ENCODE data around the gene KLHL29.

KLHL29 gene

GRCh38 chr2:23618794-23619530 is 234.0 kb downstream of the KLHL29 start:
- Histone ChIP-seq H3K4me1 (no peaks in the 10 kb centered on the region), H3K27me3 (ENCODE audit: low read depth) (no peaks in the 10 kb centered on the region), H3K4me3 (no peak overlapping the region), H3K9me3 (no peaks in the 10 kb centered on the region), H3K36me3 (replicated peaks) (no peaks in the 10 kb centered on the region)
- DNase-seq (ENCODE audit: low spot score in 2 of 2), result no peak
- in situ Hi-C loops (cut with MboI; ENCODE audit: low sequenced_read_pairs), result no loop called here

DNA sequence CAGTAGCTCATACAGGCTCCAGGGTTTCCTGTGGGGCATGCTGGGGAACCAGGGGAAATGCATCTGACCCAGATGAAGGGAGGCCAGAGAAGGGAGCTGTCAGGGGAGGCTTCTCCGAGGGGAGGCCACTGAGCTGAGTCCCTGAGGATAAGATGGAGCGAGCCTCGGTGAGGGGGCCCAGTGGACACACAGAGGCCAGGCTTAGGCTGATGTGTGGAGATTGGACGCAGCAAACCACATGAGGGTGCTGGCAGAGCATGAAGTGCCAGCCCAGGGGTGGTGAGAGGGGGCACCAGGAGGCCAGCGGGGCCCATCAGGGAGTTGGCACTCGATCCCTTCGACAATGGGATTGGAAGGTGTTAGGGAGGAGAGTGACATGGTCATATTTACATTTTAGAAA is 235.0 kb downstream of the KLHL29 start:
- in situ Hi-C loops (cut with MboI; ENCODE audit: low sequenced_read_pairs), result no loop called here
- Histone ChIP-seq H3K9me3 (peaks cover 5% of the 10 kb centered on the region; the same call in 1 of the 2 replicates), H3K27me3 (ENCODE audit: low read depth) (no peaks in the 10 kb centered on the region)

DNA sequence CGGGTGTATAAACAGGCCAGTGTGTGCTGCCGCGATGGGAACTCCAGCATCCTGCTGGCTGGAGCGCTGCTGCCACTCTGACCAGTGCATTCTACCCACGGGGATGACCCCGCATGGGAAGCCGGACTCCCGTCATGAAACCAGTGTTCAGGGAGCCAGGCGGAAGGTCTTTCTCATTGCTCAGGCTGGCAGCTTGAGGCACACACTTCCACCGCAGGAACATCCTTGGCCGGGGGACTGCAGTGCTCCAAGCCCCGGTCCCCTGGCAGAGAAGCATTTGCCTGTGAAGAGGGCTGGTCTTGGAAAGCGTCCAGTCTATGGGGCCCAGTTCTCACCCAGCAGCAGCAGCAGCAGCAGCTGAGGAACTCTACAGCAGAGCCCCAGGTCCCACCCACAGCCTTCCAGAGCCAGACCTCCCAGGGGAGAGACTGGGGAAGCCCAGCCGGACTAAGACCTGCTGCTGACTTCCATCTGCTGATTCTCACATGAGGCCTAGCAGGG is 235.9 kb downstream of the KLHL29 start:
- Histone ChIP-seq H3K27me3 (ENCODE audit: low read depth) (no peaks in the 10 kb centered on the region), H3K36me3 (replicated peaks) (no peaks in the 10 kb centered on the region), H3K9me3 (peaks cover 5% of the 10 kb centered on the region; the same call in 1 of the 2 replicates), H3K4me1 (no peaks in the 10 kb centered on the region), H3K4me3 (no peak overlapping the region)
- DNase-seq (ENCODE audit: low spot score in 2 of 2), result no peak
- in situ Hi-C loops (cut with MboI; ENCODE audit: low sequenced_read_pairs), result no loop called here

More for the DNA sequence above, 235.0 kb downstream of the KLHL29 start:
- Histone ChIP-seq H3K4me3 (no peak overlapping the region), H3K4me1 (no peaks in the 10 kb centered on the region), H3K36me3 (replicated peaks) (no peaks in the 10 kb centered on the region)
- no peak for DNase-seq (ENCODE audit: low spot score in 2 of 2)

DNA sequence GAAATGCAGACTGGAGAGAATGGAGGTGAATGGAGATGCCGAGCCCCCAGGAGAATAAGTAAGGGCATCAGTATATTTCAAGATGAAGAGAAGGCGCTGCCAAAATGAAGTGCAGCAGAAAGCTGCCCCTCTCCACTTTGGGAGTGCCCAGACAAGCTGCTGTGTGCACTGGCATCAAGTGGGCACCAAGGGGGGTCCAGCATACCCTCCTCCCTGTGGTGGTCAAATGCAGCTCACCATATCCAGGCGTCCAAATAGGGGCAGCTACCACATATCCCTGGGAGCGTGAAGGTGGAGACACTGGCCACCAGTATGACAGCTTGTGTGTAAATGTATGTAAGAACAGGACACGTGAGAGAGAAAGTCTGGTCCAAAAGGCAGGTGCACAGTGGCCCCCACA is 236.6 kb downstream of the KLHL29 start:
- Histone ChIP-seq H3K27me3 (ENCODE audit: low read depth) (no peaks in the 10 kb centered on the region), H3K4me1 (no peaks in the 10 kb centered on the region), H3K4me3 (no peak overlapping the region), H3K36me3 (replicated peaks) (no peaks in the 10 kb centered on the region), H3K9me3 (peaks cover 5% of the 10 kb centered on the region; the same call in 1 of the 2 replicates)
- in situ Hi-C loops (cut with MboI; ENCODE audit: low sequenced_read_pairs), result no loop called here
- DNase-seq (ENCODE audit: low spot score in 2 of 2), result no peak

DNA sequence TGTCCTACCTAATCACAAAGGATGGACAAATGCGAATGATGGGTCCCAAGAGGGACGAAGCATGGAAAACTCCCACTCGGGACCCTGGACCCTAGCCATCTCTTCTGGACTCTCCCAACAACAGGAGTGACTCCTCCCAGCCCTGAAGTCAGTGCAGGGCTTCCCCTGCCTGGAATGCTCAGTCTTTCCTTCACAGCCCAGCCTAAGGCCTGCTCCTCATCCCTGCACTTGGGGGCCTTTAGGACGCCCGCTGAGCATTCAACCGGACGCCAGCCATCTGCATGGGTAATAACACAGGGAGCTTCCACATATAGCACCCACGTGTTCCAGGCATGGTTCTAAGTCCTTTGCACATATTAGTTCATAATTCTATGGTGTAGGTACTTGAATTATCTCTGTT is 237.5 kb downstream of the KLHL29 start:
- no peaks in the 10 kb centered on the region for H3K27me3 ChIP-seq (ENCODE audit: low read depth)

DNA sequence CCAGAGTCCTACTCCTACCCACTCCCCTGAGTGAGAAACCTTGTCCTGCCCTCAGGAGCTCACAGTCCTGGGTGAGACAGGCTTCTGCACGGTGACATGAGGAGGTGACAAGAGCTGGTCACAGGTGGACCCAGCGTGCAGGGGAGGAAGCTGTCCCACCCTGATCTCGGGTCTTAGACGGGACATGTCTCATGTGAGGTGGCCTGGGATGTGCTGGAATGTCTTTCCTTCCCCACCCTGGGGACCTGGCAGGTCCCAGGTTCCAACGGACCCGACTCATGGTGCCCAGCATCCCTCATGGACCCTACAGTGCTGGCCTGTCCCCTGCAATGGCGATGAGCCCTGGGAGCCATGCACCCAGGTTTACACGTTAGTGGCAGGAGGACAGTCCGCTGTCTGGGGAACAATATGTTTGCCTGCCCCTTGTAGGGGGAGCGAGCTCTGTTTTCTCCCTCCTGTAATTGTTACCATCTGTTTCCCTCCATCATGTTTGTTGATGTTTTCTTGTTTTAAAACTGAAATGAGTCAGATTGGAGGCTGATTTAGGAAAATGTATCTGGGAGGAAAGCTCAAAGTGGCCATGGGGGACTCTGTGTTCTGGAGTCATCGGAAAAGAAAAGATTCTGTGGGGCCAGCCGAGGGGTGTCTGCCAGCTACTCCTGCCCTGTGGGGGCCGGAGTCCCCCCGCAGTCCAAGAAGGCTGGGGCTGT is 238.1 kb downstream of the KLHL29 start:
- no peaks in the 10 kb centered on the region for H3K27me3 ChIP-seq (ENCODE audit: low read depth)
- in situ Hi-C loops (cut with MboI; ENCODE audit: low sequenced_read_pairs), result no loop called here
- no peaks in the 10 kb centered on the region for H3K36me3 ChIP-seq (replicated peaks)
- DNase-seq (ENCODE audit: low spot score in 2 of 2), result no peak
- H3K4me3 ChIP-seq, result no peak overlapping the region
- peaks cover 5% of the 10 kb centered on the region; the same call in 1 of the 2 replicates for H3K9me3 ChIP-seq
- H3K4me1 ChIP-seq, result no peaks in the 10 kb centered on the region

More for the DNA sequence above, 237.5 kb downstream of the KLHL29 start:
- Histone ChIP-seq H3K36me3 (replicated peaks) (no peaks in the 10 kb centered on the region), H3K9me3 (peaks cover 5% of the 10 kb centered on the region; the same call in 1 of the 2 replicates), H3K4me3 (no peak overlapping the region), H3K4me1 (no peaks in the 10 kb centered on the region)
- in situ Hi-C loops (cut with MboI; ENCODE audit: low sequenced_read_pairs), result no loop called here
- no peak for DNase-seq (ENCODE audit: low spot score in 2 of 2)

- Histone ChIP-seq H3K36me3 (replicated peaks) (no peaks in the 10 kb centered on the region), H3K4me1 (no peaks in the 10 kb centered on the region), H3K9me3 (peaks cover 5% of the 10 kb centered on the region; the same call in 1 of the 2 replicates), H3K27me3 (ENCODE audit: low read depth) (no peaks in the 10 kb centered on the region), H3K4me3 (no peak overlapping the region)
- DNase-seq (ENCODE audit: low spot score in 2 of 2), result peak in 1 of 2 experiments; percentile 52
- in situ Hi-C loops (cut with MboI; ENCODE audit: low sequenced_read_pairs), result no loop called here
Observed at GRCh38 chr2:23624378-23624777, 239.4 kb downstream of the KLHL29 start.

- Histone ChIP-seq H3K4me3 (no peak overlapping the region), H3K36me3 (replicated peaks) (no peaks in the 10 kb centered on the region), H3K27me3 (ENCODE audit: low read depth) (no peaks in the 10 kb centered on the region), H3K4me1 (no peaks in the 10 kb centered on the region), H3K9me3 (peaks cover 5% of the 10 kb centered on the region; the same call in 1 of the 2 replicates)
- in situ Hi-C loops (cut with MboI; ENCODE audit: low sequenced_read_pairs), result no loop called here
- DNase-seq (ENCODE audit: low spot score in 2 of 2), result no peak
Observed at GRCh38 chr2:23624915-23625314, 239.9 kb downstream of the KLHL29 start.

DNA sequence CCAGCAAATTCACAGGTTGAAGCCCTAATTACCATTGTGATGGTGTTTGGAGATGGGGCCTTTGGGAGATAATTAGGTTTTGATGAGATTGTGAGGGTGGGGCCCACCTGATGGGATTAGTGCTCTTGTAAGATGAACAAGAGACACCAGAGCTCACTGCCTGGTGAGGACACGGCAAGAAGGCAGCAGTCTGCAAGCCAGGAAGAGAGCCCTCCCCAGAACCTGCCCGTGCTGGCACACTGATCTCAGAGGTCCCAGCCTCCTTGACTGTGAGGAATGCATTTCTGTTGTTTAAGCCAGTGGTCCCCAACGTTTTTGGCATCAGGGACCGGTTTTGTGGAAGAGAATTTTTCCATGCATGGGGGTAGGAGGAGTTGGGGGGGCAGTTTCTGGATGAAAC is 240.7 kb downstream of the KLHL29 start:
- Histone ChIP-seq H3K36me3 (replicated peaks) (no peaks in the 10 kb centered on the region), H3K9me3 (peaks cover 5% of the 10 kb centered on the region; the same call in 1 of the 2 replicates), H3K4me3 (no peak overlapping the region), H3K27me3 (ENCODE audit: low read depth) (no peaks in the 10 kb centered on the region), H3K4me1 (no peaks in the 10 kb centered on the region)
- DNase-seq (ENCODE audit: low spot score in 2 of 2), result no peak
- in situ Hi-C loops (cut with MboI; ENCODE audit: low sequenced_read_pairs), result no loop called here

GRCh38 chr2:23626701-23627230 is 241.8 kb downstream of the KLHL29 start:
- no peaks in the 10 kb centered on the region for H3K4me1 ChIP-seq
- in situ Hi-C loops (cut with MboI; ENCODE audit: low sequenced_read_pairs), result no loop called here
- H3K36me3 ChIP-seq (replicated peaks), result no peaks in the 10 kb centered on the region
- no peak for DNase-seq (ENCODE audit: low spot score in 2 of 2)
- peaks cover 5% of the 10 kb centered on the region; the same call in 1 of the 2 replicates for H3K9me3 ChIP-seq
- H3K27me3 ChIP-seq (ENCODE audit: low read depth), result no peaks in the 10 kb centered on the region
- H3K4me3 ChIP-seq, result no peak overlapping the region

GRCh38 chr2:23627236-23628009 is 242.4 kb downstream of the KLHL29 start:
- peaks cover 5% of the 10 kb centered on the region; the same call in 1 of the 2 replicates for H3K9me3 ChIP-seq
- H3K4me3 ChIP-seq, result no peak overlapping the region
- no peak for DNase-seq (ENCODE audit: low spot score in 2 of 2)
- in situ Hi-C loops (cut with MboI; ENCODE audit: low sequenced_read_pairs), result no loop called here
- no peaks in the 10 kb centered on the region for H3K36me3 ChIP-seq (replicated peaks)
- no peaks in the 10 kb centered on the region for H3K27me3 ChIP-seq (ENCODE audit: low read depth)
- H3K4me1 ChIP-seq, result no peaks in the 10 kb centered on the region

DNA sequence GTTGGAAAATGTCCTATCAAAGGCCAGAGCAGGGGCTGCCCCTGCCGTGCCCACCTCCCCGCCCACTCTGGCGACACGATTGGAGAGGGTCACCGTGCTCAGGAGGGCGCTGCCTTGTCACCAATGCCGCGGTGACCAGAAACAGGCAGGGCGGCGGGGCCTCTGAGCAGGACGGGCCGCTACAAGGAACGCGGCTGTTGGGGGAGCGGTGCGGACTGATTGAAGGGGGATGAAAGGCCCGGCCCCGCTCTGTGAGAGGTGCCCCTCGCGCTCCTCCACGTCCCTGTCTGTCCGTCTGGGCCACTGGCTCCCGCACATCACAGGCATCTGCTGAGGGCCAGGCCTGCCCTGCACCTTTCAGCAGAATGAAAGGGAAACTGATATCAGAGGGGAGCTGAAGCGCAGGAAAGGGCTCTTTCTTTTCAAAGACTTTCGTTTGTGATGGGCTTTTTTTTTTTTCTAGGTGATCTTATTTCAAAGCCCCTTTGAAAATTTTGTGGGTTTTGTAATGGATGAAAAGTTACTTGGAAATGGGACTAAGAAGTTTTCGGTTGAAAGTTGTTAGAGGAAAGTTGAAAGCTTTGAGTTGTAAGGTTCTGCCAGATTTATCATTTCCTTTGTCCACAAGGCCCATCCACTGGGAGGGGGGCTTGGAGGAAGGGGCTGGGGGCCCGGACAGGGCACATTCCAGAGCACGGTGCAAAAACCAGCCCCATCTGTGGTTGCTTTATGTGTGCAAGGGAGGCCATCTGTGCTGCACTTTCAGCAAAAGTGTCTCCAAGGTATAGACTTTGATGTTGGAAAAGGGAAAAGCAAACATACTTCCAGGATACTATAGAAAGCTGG is 244.2 kb downstream of the KLHL29 start:
- no peak for DNase-seq (ENCODE audit: low spot score in 2 of 2)
- no peaks in the 10 kb centered on the region for H3K36me3 ChIP-seq (replicated peaks)
- no peaks in the 10 kb centered on the region for H3K4me1 ChIP-seq
- no peaks in the 10 kb centered on the region for H3K27me3 ChIP-seq (ENCODE audit: low read depth)
- H3K4me3 ChIP-seq, result no peak overlapping the region
- peaks cover 4% of the 10 kb centered on the region; the same call in 1 of the 2 replicates for H3K9me3 ChIP-seq
- in situ Hi-C loops (cut with MboI; ENCODE audit: low sequenced_read_pairs), result no loop called here
